Vagina (tissue), 2 donors: ENCODE data around the gene NFYA.

Experiments
- POLR2AphosphoS5 ChIP-seq, 2 donors: sonication (generic); formaldehyde crosslinking; IDR thresholded peaks; one replicate each; pipeline ENCODE4 v1.9.0; 2017; ENCODE audit warnings: antibody characterized with exemption in 2 of 2, mild to moderate bottlenecking in 2 of 2, low read depth in 1 of 2; ENCODE audit not compliant: insufficient read depth in 1 of 2
- TF ChIP-seq, protein P1 (sequence below), 3 experiments: fragments of 450-650 bp in 2 of 3; fragments of 200-600 bp in 1 of 3; sonication (generic) in 1 of 3; IDR thresholded peaks; one replicate each; pipeline ENCODE4 v1.5.1; 2017 to 2019; ENCODE audit warnings: antibody characterized with exemption in 3 of 3, mild to moderate bottlenecking in 2 of 3, moderate library complexity in 2 of 3

DNA sequence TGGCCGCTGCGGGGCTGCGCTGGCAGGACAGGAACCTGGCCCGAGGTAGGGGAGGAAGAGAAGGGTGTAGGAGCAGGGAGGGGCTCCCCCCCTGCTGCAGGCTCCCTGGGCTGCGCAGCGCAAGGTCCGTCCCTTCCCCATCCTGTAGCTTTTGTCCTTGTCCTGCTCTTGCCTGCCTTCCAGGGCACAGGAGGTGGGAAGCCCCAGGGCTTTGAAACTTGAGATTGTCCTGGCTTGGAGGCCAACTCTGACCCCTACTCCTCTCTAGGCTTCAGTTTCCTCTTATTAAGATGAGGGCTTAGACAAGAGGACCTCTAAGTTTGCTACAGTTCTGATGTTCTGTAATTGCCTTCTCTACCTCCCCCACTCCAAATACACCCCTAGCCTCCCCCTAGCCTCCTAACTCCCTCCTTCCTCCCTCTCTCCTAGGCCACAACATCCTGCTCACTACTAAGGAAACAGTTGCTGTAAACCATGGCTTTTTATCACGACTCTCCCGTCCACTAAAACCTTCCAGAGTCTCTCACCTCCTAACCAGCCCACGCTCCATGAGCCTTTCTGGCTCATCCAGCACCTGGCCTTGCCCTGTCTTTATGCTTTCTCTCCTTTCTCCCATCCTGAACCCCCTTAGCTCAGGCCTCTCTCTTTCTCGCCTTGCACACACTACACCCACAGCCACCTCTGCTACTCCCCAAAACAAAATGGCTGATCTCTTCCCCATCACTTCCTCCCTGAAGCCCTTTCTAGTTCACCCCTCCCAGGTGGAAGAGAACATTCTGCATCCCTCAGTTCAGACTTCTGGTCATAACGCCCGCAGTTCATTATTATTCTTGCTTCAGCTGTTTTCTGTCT is 44.0 kb upstream of the NFYA start:
- TF ChIP-seq, protein P1, sequence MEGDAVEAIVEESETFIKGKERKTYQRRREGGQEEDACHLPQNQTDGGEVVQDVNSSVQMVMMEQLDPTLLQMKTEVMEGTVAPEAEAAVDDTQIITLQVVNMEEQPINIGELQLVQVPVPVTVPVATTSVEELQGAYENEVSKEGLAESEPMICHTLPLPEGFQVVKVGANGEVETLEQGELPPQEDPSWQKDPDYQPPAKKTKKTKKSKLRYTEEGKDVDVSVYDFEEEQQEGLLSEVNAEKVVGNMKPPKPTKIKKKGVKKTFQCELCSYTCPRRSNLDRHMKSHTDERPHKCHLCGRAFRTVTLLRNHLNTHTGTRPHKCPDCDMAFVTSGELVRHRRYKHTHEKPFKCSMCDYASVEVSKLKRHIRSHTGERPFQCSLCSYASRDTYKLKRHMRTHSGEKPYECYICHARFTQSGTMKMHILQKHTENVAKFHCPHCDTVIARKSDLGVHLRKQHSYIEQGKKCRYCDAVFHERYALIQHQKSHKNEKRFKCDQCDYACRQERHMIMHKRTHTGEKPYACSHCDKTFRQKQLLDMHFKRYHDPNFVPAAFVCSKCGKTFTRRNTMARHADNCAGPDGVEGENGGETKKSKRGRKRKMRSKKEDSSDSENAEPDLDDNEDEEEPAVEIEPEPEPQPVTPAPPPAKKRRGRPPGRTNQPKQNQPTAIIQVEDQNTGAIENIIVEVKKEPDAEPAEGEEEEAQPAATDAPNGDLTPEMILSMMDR (IDR thresholded peaks at IDR 0.05) = no peak
- TF ChIP-seq POLR2AphosphoS5 (IDR thresholded peaks at IDR 0.05; ENCODE audit: insufficient read depth in 1 of 2, low read depth in 1 of 2) = no peak
